Measurements from ENCODE around the gene SNPH. TPM values are rescaled to one million over a fixed set of nuclear protein-coding genes. Genes with fewer than 3 reads are reported as not detected.

The SNPH gene
- total and polyA plus RNA-seq, 2 of the 8 experiments (the other 6 are each of a cell fraction or from before 2014, with no cell fraction given), result 0.98 to 4.9 TPM

DNA sequence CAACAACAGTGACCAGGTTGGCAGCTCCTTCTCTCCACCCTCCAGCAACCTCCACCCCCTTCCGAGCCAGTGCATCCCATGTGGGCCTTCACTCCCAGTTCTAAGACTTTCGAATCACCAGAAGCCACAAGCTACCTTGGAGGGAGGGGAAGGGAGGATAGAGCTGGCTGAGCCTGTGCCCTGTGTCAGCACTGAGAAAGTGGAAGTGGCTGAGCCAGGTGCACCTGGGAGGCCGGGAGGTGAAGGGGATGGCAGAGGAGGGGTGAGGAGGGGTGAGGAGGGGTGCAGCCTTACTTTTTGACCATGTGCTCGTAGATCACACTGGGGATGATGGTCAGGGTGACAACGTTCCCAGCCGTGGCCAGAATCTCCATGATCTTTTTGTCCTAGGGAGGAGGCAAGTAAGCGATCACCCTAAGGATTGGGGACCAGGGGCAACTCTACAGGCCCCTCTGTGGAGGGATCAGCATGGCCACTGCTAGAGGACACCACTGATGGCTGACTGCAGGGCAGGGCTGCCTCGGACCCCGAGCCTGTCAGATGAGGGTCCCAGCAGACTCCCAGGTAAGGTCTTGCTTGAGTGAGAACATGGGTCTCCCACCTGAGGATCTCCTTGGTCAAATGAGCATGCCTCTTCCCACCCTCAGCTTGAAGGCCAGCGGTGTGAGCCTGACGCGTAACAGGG, 44.6 kb downstream of the SNPH start:
- H2AK5ac ChIP-seq (ENCODE audit: low read depth, low read length), result no peak overlapping the region
- ChIA-PET POLR2A (ENCODE audit: partially characterized antibody) (interaction anchor here (1.5 to 2.6 kb wide), 4 partner anchors 9 to 43 kb away, joined by 3 to 6 read pairs (median 6); no protein-coding TSS in a partner anchor), CTCF (ENCODE audit: partially characterized antibody) (interaction anchor here (0.9 to 1.5 kb wide), 3 partner anchors 10 to 112 kb away, joined by 3 to 6 read pairs (median 4); no protein-coding TSS in a partner anchor)
- no peaks in the 10 kb centered on the region for H3K79me1 ChIP-seq (ENCODE audit: low read depth, low read length)
- no peak overlapping the region for H2BK15ac ChIP-seq (ENCODE audit: low read length)
- no peak for DNase-seq (ENCODE audit: low read depth in 1 of 2, low spot score in 2 of 2)
- H2BK5ac ChIP-seq (ENCODE audit: low read depth, low read length), result no peak overlapping the region
- H2BK120ac ChIP-seq (replicated peaks; ENCODE audit: low read depth, low read length), result no peak overlapping the region
- 93% methylated on average over 12 of the region's 12 CpGs; no CpG with 5 or more reads in 1 of the 2 experiments for WGBS, 2 experiments (ENCODE audit: extremely low coverage in 1 of 2, insufficient coverage in 1 of 2, insufficient read length in 1 of 2, insufficient replicate concordance in 2 of 2, low coverage in 1 of 2, low lambda C conversion rate in 2 of 2, missing lambda C conversion rate in 1 of 2)
- no peak overlapping the region for H3K4ac ChIP-seq (replicated peaks; ENCODE audit: insufficient read length, low read depth, low read length)
- no peak overlapping the region for H4K5ac ChIP-seq (ENCODE audit: insufficient read length, low read depth, low read length)
- peaks cover 0 to 2% (median 0%) of the 10 kb centered on the region in 4 experiments; a peak in 4 of 7 replicates for H3K4me1 ChIP-seq (replicated peaks in 1 of 4; ENCODE audit: control insufficient read depth in 3 of 4, insufficient read depth in 4 of 4, low read length in 3 of 4)
- no peaks in the 10 kb centered on the region for H3K36me3 ChIP-seq (ENCODE audit: control insufficient read depth in 2 of 4, insufficient read depth in 4 of 4, low read length in 3 of 4)
- no peak overlapping the region for H3K23ac ChIP-seq (ENCODE audit: insufficient read length)
- FAIRE-seq, result no peak
- H2BK12ac ChIP-seq (ENCODE audit: low read depth, low read length), result no peak overlapping the region
- H3K14ac ChIP-seq (ENCODE audit: insufficient read length), result no peak overlapping the region
- no peaks in the 10 kb centered on the region for H3K79me2 ChIP-seq (ENCODE audit: control insufficient read depth in 1 of 2, insufficient read depth in 2 of 2, low read length in 2 of 2)
- H3K4me3 ChIP-seq (ENCODE audit: extremely low read depth in 1 of 4, insufficient read depth in 2 of 4, low read depth in 3 of 4, low read length in 4 of 4), result no peak overlapping the region
- no peak overlapping the region for H3K4me2 ChIP-seq (ENCODE audit: insufficient read depth in 1 of 2, low read depth in 2 of 2, low read length in 2 of 2)
- H3K23me2 ChIP-seq (ENCODE audit: low read depth, low read length), result peaks cover 3% of the 10 kb centered on the region; the same call in 1 of the 2 replicates
- H3K56ac ChIP-seq (replicated peaks; ENCODE audit: insufficient read length, low read depth, low read length), result no peak overlapping the region
- H3K18ac ChIP-seq (ENCODE audit: extremely low read depth, low read length), result no peak overlapping the region
- H3K27me3 ChIP-seq (replicated peaks in 1 of 4; ENCODE audit: control insufficient read depth in 3 of 4, extremely low read depth in 1 of 4, insufficient read depth in 3 of 4, low read length in 3 of 4), result peaks cover 0 to 12% (median 10%) of the 10 kb centered on the region in 4 experiments; a peak in 5 of 7 replicates
- no peak overlapping the region for H4K91ac ChIP-seq (replicated peaks; ENCODE audit: insufficient read length, low read length)
- no peak overlapping the region for H2BK20ac ChIP-seq (ENCODE audit: low read length)
- no peak overlapping the region for H4K8ac ChIP-seq (ENCODE audit: extremely low read depth, insufficient read depth, low read length)
- H2AFZ ChIP-seq (ENCODE audit: low read length), result no peak overlapping the region
- H3K9me3 ChIP-seq (ENCODE audit: insufficient read depth in 2 of 2, low read depth in 1 of 2, low read length in 1 of 2), result no peaks in the 10 kb centered on the region
- H4K20me1 ChIP-seq (replicated peaks in 1 of 2; ENCODE audit: control insufficient read depth in 1 of 2, insufficient read depth in 2 of 2, low read length in 2 of 2), result no peaks in the 10 kb centered on the region
- H3K27ac ChIP-seq (ENCODE audit: low read depth, low read length), result no peak overlapping the region
- no peak overlapping the region for H3K9ac ChIP-seq (replicated peaks in 1 of 4; ENCODE audit: extremely low read depth in 1 of 4, low read depth in 3 of 4, low read length in 3 of 4)
- TF ChIP-seq KDM1A (IDR thresholded peaks at IDR 0.05; ENCODE audit: borderline replicate concordance, low read length), result no peak
- TF ChIP-seq TAF7 (optimal IDR thresholded peaks at IDR 0.05; ENCODE audit: borderline replicate concordance, low read depth, low read length), result no peak
- no peak for TF ChIP-seq ZNF274 (IDR thresholded peaks at IDR 0.05; ENCODE audit: borderline replicate concordance, extremely low read depth, low read length)
- no peak for TF ChIP-seq SUZ12 (IDR thresholded peaks at IDR 0.05; ENCODE audit: low read length)
- TF ChIP-seq RAD21 (IDR thresholded peaks at IDR 0.05 in 1 of 2, conservative IDR thresholded peaks at IDR 0.05 in 1 of 2; ENCODE audit: low read depth in 2 of 2, low read length in 2 of 2), result no peak
- TF ChIP-seq SP4 (IDR thresholded peaks at IDR 0.05; ENCODE audit: low read length), result no peak
- no peak for TF ChIP-seq MAFK (IDR thresholded peaks at IDR 0.05; ENCODE audit: low read depth, low read length)
- TF ChIP-seq EZH2 (IDR thresholded peaks at IDR 0.05; ENCODE audit: low read depth, low read length, severe bottlenecking), result no peak
- TF ChIP-seq SAP30 (IDR thresholded peaks at IDR 0.05; ENCODE audit: insufficient read depth, insufficient replicate concordance, low read length), result no peak
- no peak for TF ChIP-seq HDAC2 (IDR thresholded peaks at IDR 0.05; ENCODE audit: borderline replicate concordance in 1 of 2, low read depth in 2 of 2, low read length in 2 of 2)
- TF ChIP-seq KDM5A (IDR thresholded peaks at IDR 0.05; ENCODE audit: low read length), result no peak

Data from H1 (cell line).